AG09319 (cell line): ENCODE data around the gene TCF4.

Experiments
- DNase-seq: peaks from one replicate; pipeline ENCODE4 v3.0.0-alpha.2; 2010; ENCODE audit warnings: low read depth; ENCODE audit errors: extremely low read depth
- TF ChIP-seq, protein P1 (sequence below): IDR thresholded peaks from 2 replicates; pipeline ENCODE4 v1.5.1; 2011; ENCODE audit warnings: low read depth, mild to moderate bottlenecking, inconsistent platforms, low read length, moderate library complexity

The TCF4 gene

DNA sequence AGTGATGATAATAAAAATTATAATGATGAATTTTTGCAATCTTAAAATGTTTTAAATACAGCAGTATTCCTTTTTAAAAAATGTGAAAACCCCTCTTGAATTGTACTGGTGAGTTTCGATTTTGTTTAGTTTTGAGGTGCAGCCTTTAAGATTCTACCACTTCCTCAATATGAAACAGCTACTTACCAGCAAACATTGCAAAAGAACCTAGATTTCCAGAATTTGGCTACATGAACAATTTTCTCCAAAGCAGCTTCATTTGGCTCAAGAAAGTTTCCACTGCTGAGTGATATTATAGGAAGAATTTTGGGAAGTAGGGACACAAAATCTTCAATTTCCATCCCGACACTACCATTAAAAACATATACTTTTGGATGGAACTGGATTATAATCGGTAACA, 12.0 kb downstream of the TCF4 start:
- DNase-seq = no peak
- TF ChIP-seq, protein P1, sequence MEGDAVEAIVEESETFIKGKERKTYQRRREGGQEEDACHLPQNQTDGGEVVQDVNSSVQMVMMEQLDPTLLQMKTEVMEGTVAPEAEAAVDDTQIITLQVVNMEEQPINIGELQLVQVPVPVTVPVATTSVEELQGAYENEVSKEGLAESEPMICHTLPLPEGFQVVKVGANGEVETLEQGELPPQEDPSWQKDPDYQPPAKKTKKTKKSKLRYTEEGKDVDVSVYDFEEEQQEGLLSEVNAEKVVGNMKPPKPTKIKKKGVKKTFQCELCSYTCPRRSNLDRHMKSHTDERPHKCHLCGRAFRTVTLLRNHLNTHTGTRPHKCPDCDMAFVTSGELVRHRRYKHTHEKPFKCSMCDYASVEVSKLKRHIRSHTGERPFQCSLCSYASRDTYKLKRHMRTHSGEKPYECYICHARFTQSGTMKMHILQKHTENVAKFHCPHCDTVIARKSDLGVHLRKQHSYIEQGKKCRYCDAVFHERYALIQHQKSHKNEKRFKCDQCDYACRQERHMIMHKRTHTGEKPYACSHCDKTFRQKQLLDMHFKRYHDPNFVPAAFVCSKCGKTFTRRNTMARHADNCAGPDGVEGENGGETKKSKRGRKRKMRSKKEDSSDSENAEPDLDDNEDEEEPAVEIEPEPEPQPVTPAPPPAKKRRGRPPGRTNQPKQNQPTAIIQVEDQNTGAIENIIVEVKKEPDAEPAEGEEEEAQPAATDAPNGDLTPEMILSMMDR = no peak

DNA sequence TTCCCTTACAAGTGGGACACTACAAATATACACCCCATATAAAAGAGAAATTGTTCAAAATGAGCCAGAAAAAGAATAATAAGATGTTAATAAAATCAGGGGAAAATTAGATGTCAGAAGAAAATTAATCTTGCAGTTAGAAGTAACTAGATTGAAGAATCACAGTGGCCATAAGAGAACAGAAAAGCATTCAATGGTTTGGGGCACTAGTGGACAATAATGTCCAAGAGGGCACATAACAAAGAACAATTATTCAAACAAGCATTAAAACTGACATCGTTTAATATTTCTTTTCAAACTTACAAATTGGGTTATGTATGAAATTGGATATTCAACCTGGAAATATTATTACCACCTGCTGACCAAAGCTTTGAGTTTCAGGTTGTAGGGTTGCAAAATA, 12.9 kb downstream of the TCF4 start:
- DNase-seq = no peak
- TF ChIP-seq, protein P1 = no peak

DNA sequence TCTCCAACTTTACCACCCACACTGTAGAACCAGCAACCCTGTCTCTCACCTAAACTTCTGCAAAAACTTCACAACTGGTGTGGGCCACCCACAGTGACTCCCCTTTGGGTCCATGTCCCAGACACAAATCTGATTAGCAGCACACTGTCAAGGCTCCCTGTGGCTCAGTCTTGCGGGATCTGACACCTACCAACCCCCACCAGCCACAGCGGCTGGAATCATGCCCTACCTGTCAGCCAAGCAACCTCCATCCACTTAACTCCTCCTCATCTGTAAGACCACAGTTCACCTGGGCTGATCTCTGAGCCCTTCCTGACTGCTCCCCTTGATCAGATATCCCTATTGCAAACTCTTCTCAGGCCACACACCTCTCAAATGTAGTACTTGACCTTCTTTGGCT, 14.6 kb downstream of the TCF4 start:
- no peak for DNase-seq
- TF ChIP-seq, protein P1 = no peak

DNA sequence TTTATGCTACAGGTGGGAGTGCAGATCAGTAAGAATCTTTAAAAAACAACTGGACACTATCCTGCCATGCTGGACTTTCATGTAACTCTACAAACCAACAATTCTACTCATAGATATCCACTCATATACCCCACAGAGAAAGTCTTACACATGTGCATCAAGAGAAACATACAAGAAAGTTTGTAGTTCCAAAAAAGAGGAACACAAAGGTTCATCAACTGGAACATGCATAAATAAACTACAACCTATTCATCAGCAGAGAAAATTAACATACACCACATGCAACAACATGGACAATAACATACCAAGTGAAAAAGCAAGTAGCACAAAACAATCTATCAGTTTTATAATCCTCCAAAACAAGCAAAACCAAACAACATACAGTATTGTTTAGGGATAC, 17.0 kb downstream of the TCF4 start:
- DNase-seq = no peak
- TF ChIP-seq, protein P1 = no peak

DNA sequence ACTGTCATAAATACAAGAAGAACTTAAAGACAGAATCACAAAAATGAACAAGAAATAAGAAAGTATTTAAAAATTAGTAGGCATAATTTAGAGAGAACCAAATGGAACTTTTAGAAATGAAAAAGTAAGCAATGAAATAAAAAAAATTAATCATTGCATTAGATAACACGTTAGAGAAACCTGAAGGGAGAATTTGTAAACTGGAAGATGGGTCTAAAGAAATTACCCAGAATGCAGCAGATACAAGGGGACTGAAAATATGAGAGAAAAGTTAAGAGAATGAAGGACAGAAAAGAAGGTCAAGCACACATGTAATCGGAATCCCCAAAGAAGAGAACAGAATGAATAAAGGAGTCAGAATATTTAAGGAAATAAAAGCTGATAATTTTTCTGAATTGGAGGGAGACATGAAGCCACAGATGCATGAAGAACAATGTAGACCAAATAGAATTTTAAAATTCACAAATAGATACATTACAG, 21.5 kb downstream of the TCF4 start:
- TF ChIP-seq, protein P1 = no peak
- DNase-seq = no peak

DNA sequence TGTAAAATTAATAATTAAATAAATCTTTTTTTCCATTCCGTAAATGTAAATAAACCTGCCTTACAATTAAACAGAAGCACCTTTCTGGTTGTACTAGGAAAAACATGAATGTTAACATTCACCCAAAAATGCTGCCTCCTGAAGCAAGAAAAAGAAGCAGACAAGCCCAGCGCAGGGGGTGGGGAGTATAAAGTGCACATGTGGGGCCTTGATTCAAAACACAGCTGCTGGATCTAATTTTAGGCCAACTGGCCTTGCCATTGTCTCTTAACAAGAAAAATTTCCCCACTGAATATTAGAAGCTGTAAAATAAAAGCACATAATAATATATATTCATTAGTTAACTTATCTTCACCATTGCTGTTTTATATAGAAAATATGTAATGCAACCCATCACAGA, 28.3 kb downstream of the TCF4 start:
- DNase-seq = no peak
- TF ChIP-seq, protein P1 = no peak

DNA sequence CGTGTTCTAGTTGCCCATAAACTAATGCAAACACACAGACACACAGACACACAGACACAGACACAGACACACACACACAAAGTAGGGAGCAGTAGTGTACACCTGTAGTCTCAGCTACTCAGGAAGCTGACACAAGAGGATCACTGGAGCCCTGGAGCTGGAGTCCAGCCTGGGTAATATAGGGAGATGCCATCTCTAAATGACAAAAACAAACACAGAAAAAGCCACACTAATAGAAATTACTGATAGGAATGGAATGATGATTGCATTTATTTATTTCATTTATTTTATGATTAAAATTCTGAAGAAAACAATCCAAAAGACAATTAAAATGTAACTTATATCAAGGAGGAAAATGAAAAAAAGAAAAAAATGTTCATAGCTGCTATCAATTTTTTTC, 30.8 kb downstream of the TCF4 start:
- no peak for DNase-seq
- TF ChIP-seq, protein P1 = no peak
